Mesothelial cell of epicardium (in vitro differentiated cells): ENCODE measurements around the gene HIVEP3. TPM values are rescaled to one million over a fixed set of nuclear protein-coding genes. Genes with fewer than 3 reads are reported as not detected.
A peak's percentile ranks its signal among the peaks of the same experiment; 100 is the strongest.

Source experiments
- DNase-seq, 2 experiments: peaks; one replicate each; pipeline ENCODE4 v3.0.0; 2021; ENCODE audit warnings: low spot score in 2 of 2; ENCODE audit not compliant: unreplicated experiment in 2 of 2
- H3K27ac Mint-ChIP-seq: 2 replicates; pipeline ENCODE4 v1.8.0; 2021; ENCODE audit warnings: mixed read lengths
- H3K27me3 Mint-ChIP-seq: 2 replicates; pipeline ENCODE4 v1.8.0; 2021; ENCODE audit warnings: low read depth, mixed read lengths
- H3K36me3 Mint-ChIP-seq: 2 replicates; pipeline ENCODE4 v1.8.0; 2021; ENCODE audit warnings: mixed read lengths
- H3K4me1 Mint-ChIP-seq: 2 replicates; pipeline ENCODE4 v1.8.0; 2021; ENCODE audit warnings: mixed read lengths
- H3K4me3 Mint-ChIP-seq: 2 replicates; pipeline ENCODE4 v1.8.0; 2021; ENCODE audit warnings: mild to moderate bottlenecking, moderate library complexity, mixed read lengths
- H3K9me3 Mint-ChIP-seq: 2 replicates; pipeline ENCODE4 v1.8.0; 2021; ENCODE audit warnings: mixed read lengths
- total RNA-seq: library from RNA; stranded (reverse); gene quantifications from 3 replicates; pipeline ENCODE4 v1.2.1, GENCODE V29; 2021
- TF ChIP-seq, protein P1 (sequence below): fragments of 200-600 bp; sonication (generic); IDR thresholded peaks from one replicate; pipeline ENCODE4 v1.5.0; 2021; ENCODE audit warnings: antibody characterized with exemption; ENCODE audit not compliant: unreplicated experiment

Gene HIVEP3
- total RNA-seq, 1 donor from 2014 or later = 8.9 TPM

DNA sequence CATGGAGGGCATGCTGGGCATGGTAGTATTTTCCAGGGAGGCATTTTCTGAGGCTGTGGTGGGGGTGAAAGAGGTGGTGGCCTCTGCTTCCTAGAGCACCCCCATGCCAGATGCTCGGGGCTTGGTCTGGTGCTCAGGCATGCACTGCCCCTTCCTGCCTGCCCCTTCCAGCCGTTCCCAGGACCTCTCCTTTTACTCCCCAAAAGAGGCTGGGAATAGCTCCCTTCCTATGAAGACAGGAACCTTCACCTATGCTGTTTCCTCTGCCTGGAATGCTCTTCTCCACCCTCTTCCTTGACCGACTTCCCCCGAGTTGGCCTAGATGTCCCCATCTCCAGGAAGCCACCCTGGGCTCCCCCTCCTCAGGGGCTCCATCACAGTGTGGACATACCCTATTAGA is 443.4 kb downstream of the HIVEP3 start:
- no peak overlapping the region for H3K4me3 Mint-ChIP-seq
- TF ChIP-seq, protein P1, sequence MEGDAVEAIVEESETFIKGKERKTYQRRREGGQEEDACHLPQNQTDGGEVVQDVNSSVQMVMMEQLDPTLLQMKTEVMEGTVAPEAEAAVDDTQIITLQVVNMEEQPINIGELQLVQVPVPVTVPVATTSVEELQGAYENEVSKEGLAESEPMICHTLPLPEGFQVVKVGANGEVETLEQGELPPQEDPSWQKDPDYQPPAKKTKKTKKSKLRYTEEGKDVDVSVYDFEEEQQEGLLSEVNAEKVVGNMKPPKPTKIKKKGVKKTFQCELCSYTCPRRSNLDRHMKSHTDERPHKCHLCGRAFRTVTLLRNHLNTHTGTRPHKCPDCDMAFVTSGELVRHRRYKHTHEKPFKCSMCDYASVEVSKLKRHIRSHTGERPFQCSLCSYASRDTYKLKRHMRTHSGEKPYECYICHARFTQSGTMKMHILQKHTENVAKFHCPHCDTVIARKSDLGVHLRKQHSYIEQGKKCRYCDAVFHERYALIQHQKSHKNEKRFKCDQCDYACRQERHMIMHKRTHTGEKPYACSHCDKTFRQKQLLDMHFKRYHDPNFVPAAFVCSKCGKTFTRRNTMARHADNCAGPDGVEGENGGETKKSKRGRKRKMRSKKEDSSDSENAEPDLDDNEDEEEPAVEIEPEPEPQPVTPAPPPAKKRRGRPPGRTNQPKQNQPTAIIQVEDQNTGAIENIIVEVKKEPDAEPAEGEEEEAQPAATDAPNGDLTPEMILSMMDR = no peak
- H3K9me3 Mint-ChIP-seq = no peaks in the 10 kb centered on the region
- H3K36me3 Mint-ChIP-seq = no peaks in the 10 kb centered on the region
- no peak for DNase-seq
- H3K4me1 Mint-ChIP-seq = peaks cover 71% of the 10 kb centered on the region
- no peaks in the 10 kb centered on the region for H3K27me3 Mint-ChIP-seq
- H3K27ac Mint-ChIP-seq = peak overlapping the region; percentile 96

GRCh38 chr1:41474490-41475271 is 444.0 kb downstream of the HIVEP3 start:
- H3K4me1 Mint-ChIP-seq = peaks cover 68% of the 10 kb centered on the region
- no peak overlapping the region for H3K4me3 Mint-ChIP-seq
- no peaks in the 10 kb centered on the region for H3K9me3 Mint-ChIP-seq
- H3K27me3 Mint-ChIP-seq = no peaks in the 10 kb centered on the region
- H3K36me3 Mint-ChIP-seq = no peaks in the 10 kb centered on the region
- DNase-seq = peak; percentile 49 to 75
- H3K27ac Mint-ChIP-seq = peak overlapping the region; percentile 96
- TF ChIP-seq, protein P1 = no peak

GRCh38 chr1:41473738-41474362 is 444.9 kb downstream of the HIVEP3 start:
- H3K36me3 Mint-ChIP-seq = no peaks in the 10 kb centered on the region
- no peaks in the 10 kb centered on the region for H3K27me3 Mint-ChIP-seq
- no peak for DNase-seq
- H3K4me1 Mint-ChIP-seq = peaks cover 67% of the 10 kb centered on the region
- TF ChIP-seq, protein P1 = no peak
- H3K27ac Mint-ChIP-seq = peak overlapping the region; percentile 96
- H3K9me3 Mint-ChIP-seq = no peaks in the 10 kb centered on the region
- H3K4me3 Mint-ChIP-seq = no peak overlapping the region

DNA sequence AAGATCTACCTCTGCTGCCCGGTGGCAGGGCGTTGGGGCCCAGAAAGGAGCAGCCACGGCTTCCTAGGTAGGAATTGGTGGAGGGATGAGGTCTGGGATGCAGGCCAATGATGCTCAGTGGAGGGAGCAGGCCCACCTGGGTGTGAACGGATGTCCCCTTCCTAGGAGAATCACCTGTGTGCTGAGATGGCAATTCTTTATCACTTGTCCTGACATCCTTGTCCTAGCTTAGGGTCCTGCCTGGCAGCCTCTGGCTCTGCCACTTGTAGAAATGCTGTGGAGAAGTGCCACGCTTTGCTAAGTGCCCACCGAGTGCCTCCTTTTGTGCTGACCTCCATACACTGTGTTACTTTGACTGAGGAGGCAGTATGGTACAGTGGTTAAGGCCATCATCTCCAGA is 447.1 kb downstream of the HIVEP3 start:
- TF ChIP-seq, protein P1 = no peak
- H3K4me3 Mint-ChIP-seq = no peak overlapping the region
- DNase-seq = no peak
- H3K27ac Mint-ChIP-seq = no peak overlapping the region
- H3K36me3 Mint-ChIP-seq = no peaks in the 10 kb centered on the region
- peaks cover 61% of the 10 kb centered on the region for H3K4me1 Mint-ChIP-seq
- no peaks in the 10 kb centered on the region for H3K9me3 Mint-ChIP-seq
- H3K27me3 Mint-ChIP-seq = no peaks in the 10 kb centered on the region

GRCh38 chr1:41469706-41470105 is 449.0 kb downstream of the HIVEP3 start:
- Mint-ChIP-seq H3K27ac (no peak overlapping the region), H3K27me3 (no peaks in the 10 kb centered on the region), H3K9me3 (no peaks in the 10 kb centered on the region), H3K4me3 (no peak overlapping the region), H3K36me3 (no peaks in the 10 kb centered on the region), H3K4me1 (peaks cover 48% of the 10 kb centered on the region)
- TF ChIP-seq, protein P1 = no peak
- DNase-seq = no peak
